H1 (cell line): ENCODE measurements around the gene PRSS53. TPM values are rescaled to one million over a fixed set of nuclear protein-coding genes. Genes with fewer than 3 reads are reported as not detected.

ENCODE experiments used
- CTCF ChIA-PET: fragments of 300-600 bp; sonication (Branson Sonifier 250); formaldehyde crosslinking; loops from one replicate; lab custom pipeline; 2021; ENCODE audit not compliant: partially characterized antibody; lab: Charles Lee
- POLR2A ChIA-PET: fragments of 300-600 bp; sonication (Branson Sonifier 250); formaldehyde crosslinking; loops from one replicate; lab custom pipeline; 2021; ENCODE audit warnings: inconsistent platforms; ENCODE audit not compliant: partially characterized antibody; lab: Charles Lee
- DNase-seq, 2 experiments: peaks; one replicate each; pipeline versions ENCODE4 v3.0.0 to v3.0.0-alpha.2; 2010 to 2022; ENCODE audit warnings: low spot score in 2 of 2, low read depth in 1 of 2, mixed read lengths in 1 of 2
- FAIRE-seq: peaks from 2 replicates; lab custom pipeline; 2011; peaks lifted over from hg19 to GRCh38; lab: Jason Lieb, UNC
- H2AFZ ChIP-seq: 2 replicates; pipeline ENCODE4 v1.8.1; 2012; ENCODE audit warnings: low read length, inconsistent platforms
- H2AK5ac ChIP-seq: 2 replicates; pipeline ENCODE4 v1.6.1; 2013; ENCODE audit warnings: low read depth, low read length
- H2BK120ac ChIP-seq: replicated peaks from 2 replicates; pipeline ENCODE3; 2013; ENCODE audit warnings: low read depth, low read length, inconsistent platforms
- H2BK12ac ChIP-seq: 2 replicates; pipeline ENCODE4 v1.6.1; 2013; ENCODE audit warnings: low read depth, low read length
- H2BK15ac ChIP-seq: 2 replicates; pipeline ENCODE4 v1.6.1; 2013; ENCODE audit warnings: low read length
- H2BK20ac ChIP-seq: 2 replicates; pipeline ENCODE4 v1.6.1; 2013; ENCODE audit warnings: low read length
- H2BK5ac ChIP-seq: 2 replicates; pipeline ENCODE4 v1.6.1; 2013; ENCODE audit warnings: low read depth, low read length
- H3K14ac ChIP-seq: 2 replicates; pipeline ENCODE4 v1.6.1; 2013; ENCODE audit warnings: inconsistent platforms; ENCODE audit not compliant: insufficient read length
- H3K18ac ChIP-seq: 2 replicates; pipeline ENCODE4 v1.6.1; 2013; ENCODE audit warnings: low read length; ENCODE audit errors: extremely low read depth
- H3K23ac ChIP-seq: 2 replicates; pipeline ENCODE4 v1.6.1; 2013; ENCODE audit warnings: inconsistent platforms; ENCODE audit not compliant: insufficient read length
- H3K23me2 ChIP-seq: 2 replicates; pipeline ENCODE4 v1.6.1; 2013; ENCODE audit warnings: low read depth, low read length
- H3K27ac ChIP-seq: 2 replicates; pipeline ENCODE4 v1.6.1; 2011; ENCODE audit warnings: low read depth, low read length, inconsistent platforms
- H3K27me3 ChIP-seq, 4 experiments: replicated peaks in 1 of 4; 1 replicate in 1 of 4; 2 replicates in 3 of 4; pipeline versions ENCODE4 v1.6.1 to v1.8.1; 2011 to 2013; ENCODE audit warnings: low read length in 3 of 4, mild to moderate bottlenecking in 3 of 4, inconsistent platforms in 2 of 4, mixed read lengths in 2 of 4, moderate library complexity in 1 of 4; ENCODE audit not compliant: control insufficient read depth in 3 of 4, insufficient read depth in 3 of 4; ENCODE audit errors: extremely low read depth in 1 of 4
- H3K36me3 ChIP-seq, 4 experiments: 2 replicates each; pipeline versions ENCODE4 v1.6.1 to v1.8.1; 2011 to 2013; ENCODE audit warnings: mild to moderate bottlenecking in 4 of 4, low read length in 3 of 4, moderate library complexity in 2 of 4, control low read depth in 1 of 4, inconsistent platforms in 1 of 4; ENCODE audit not compliant: insufficient read depth in 4 of 4, control insufficient read depth in 2 of 4
- H3K4ac ChIP-seq: replicated peaks from 2 replicates; pipeline ENCODE3; 2013; ENCODE audit warnings: low read length, low read depth, mixed read lengths, inconsistent platforms; ENCODE audit not compliant: insufficient read length
- H3K4me1 ChIP-seq, 4 experiments: replicated peaks in 1 of 4; 1 replicate in 1 of 4; 2 replicates in 3 of 4; pipeline versions ENCODE4 v1.6.1 to v1.8.1; 2011 to 2013; ENCODE audit warnings: low read length in 3 of 4, inconsistent platforms in 2 of 4, mixed read lengths in 1 of 4; ENCODE audit not compliant: insufficient read depth in 4 of 4, control insufficient read depth in 3 of 4
- H3K4me2 ChIP-seq, 2 experiments: 2 replicates each; pipeline versions ENCODE4 v1.6.1 to v1.8.1; 2011 to 2013; ENCODE audit warnings: low read depth in 2 of 2, low read length in 2 of 2, control low read depth in 1 of 2, inconsistent platforms in 1 of 2, mild to moderate bottlenecking in 1 of 2; ENCODE audit not compliant: insufficient read depth in 1 of 2
- H3K4me3 ChIP-seq, 4 experiments: fragments of 200-600, 300-600 bp in 1 of 4; sonication (generic), shearing (Covaris generic), sonication (Bioruptor Twin) in 1 of 4; 2 replicates each; pipeline versions ENCODE4 v1.5.1 to v1.8.1; 2011 to 2016; ENCODE audit warnings: low read length in 4 of 4, low read depth in 3 of 4, control low read depth in 2 of 4, inconsistent platforms in 2 of 4, mild to moderate bottlenecking in 2 of 4, mixed read lengths in 1 of 4, moderate library complexity in 1 of 4; ENCODE audit not compliant: insufficient read depth in 2 of 4; ENCODE audit errors: extremely low read depth in 1 of 4
- H3K56ac ChIP-seq: replicated peaks from 2 replicates; pipeline ENCODE3; 2013; ENCODE audit warnings: low read depth, mild to moderate bottlenecking, mixed read lengths, low read length, inconsistent platforms; ENCODE audit not compliant: insufficient read length
- H3K79me1 ChIP-seq: 2 replicates; pipeline ENCODE4 v1.6.1; 2013; ENCODE audit warnings: low read depth, low read length, control low read depth
- H3K79me2 ChIP-seq, 2 experiments: 2 replicates each; pipeline versions ENCODE4 v1.6.1 to v1.8.1; 2012 to 2013; ENCODE audit warnings: low read length in 2 of 2, mild to moderate bottlenecking in 2 of 2, inconsistent platforms in 1 of 2; ENCODE audit not compliant: insufficient read depth in 2 of 2, control insufficient read depth in 1 of 2
- H3K9ac ChIP-seq, 4 experiments: replicated peaks in 1 of 4; 1 replicate in 1 of 4; 2 replicates in 3 of 4; pipeline versions ENCODE4 v1.6.1 to v1.8.1; 2011 to 2013; ENCODE audit warnings: low read depth in 3 of 4, low read length in 3 of 4, control low read depth in 2 of 4, mild to moderate bottlenecking in 2 of 4, moderate library complexity in 2 of 4, inconsistent platforms in 1 of 4; ENCODE audit errors: extremely low read depth in 1 of 4
- H3K9me3 ChIP-seq, 2 experiments: 2 replicates each; pipeline versions ENCODE4 v1.6.1 to v1.8.1; 2012 to 2013; ENCODE audit warnings: mild to moderate bottlenecking in 2 of 2, moderate library complexity in 2 of 2, control low read depth in 1 of 2, inconsistent platforms in 1 of 2, low read depth in 1 of 2, low read length in 1 of 2, mixed read lengths in 1 of 2; ENCODE audit not compliant: insufficient read depth in 2 of 2
- H4K20me1 ChIP-seq, 2 experiments: replicated peaks in 1 of 2; 2 replicates each; pipeline versions ENCODE3 to v1.8.1; 2011 to 2013; ENCODE audit warnings: inconsistent platforms in 2 of 2, low read length in 2 of 2, mild to moderate bottlenecking in 1 of 2; ENCODE audit not compliant: insufficient read depth in 2 of 2, control insufficient read depth in 1 of 2
- H4K5ac ChIP-seq: 2 replicates; pipeline ENCODE4 v1.6.1; 2013; ENCODE audit warnings: low read length, low read depth, mixed read lengths, inconsistent platforms; ENCODE audit not compliant: insufficient read length
- H4K8ac ChIP-seq: 2 replicates; pipeline ENCODE4 v1.8.0; 2013; ENCODE audit warnings: mild to moderate bottlenecking, moderate library complexity, low read length, inconsistent platforms; ENCODE audit not compliant: insufficient read depth; ENCODE audit errors: extremely low read depth
- H4K91ac ChIP-seq: replicated peaks from 2 replicates; pipeline ENCODE3; 2013; ENCODE audit warnings: low read length, mixed read lengths, inconsistent platforms; ENCODE audit not compliant: insufficient read length
- BACH1 ChIP-seq: IDR thresholded peaks from 2 replicates; pipeline ENCODE4 v1.6.1; 2012; ENCODE audit warnings: low read length, improper control_type of control experiment
- EZH2 ChIP-seq: fragments of 200-600 bp; sonication (generic); IDR thresholded peaks from 2 replicates; pipeline ENCODE4 v1.7.1; 2012; ENCODE audit warnings: low read depth, mild to moderate bottlenecking, moderate library complexity, low read length, inconsistent platforms; ENCODE audit not compliant: severe bottlenecking
- SAP30 ChIP-seq: fragments of 300-600 bp; sonication (generic); IDR thresholded peaks from 2 replicates; pipeline ENCODE4 v1.7.1; 2012; ENCODE audit warnings: low read length, moderate library complexity, mild to moderate bottlenecking, inconsistent platforms; ENCODE audit not compliant: insufficient read depth, insufficient replicate concordance
- SP4 ChIP-seq: IDR thresholded peaks from 2 replicates; pipeline ENCODE4 v1.6.1; 2012; ENCODE audit warnings: low read length, inconsistent platforms
- TEAD4 ChIP-seq: IDR thresholded peaks from 2 replicates; pipeline ENCODE4 v1.6.1; 2012; ENCODE audit warnings: low read depth, low read length, inconsistent platforms, mixed read lengths
- ZNF274 ChIP-seq: IDR thresholded peaks from 2 replicates; pipeline ENCODE4 v1.7.0; 2012; ENCODE audit warnings: low read length, borderline replicate concordance; ENCODE audit errors: extremely low read depth
- WGBS, 2 experiments: shearing (Covaris generic) in 1 of 2; methylation state at CpG; one replicate each; pipeline versions ENCODE4 v1.1.6 to v1.1.7; 2013 to 2015; ENCODE audit warnings: low lambda C conversion rate in 2 of 2, mixed read lengths in 2 of 2, inconsistent platforms in 1 of 2, low coverage in 1 of 2, missing lambda C conversion rate in 1 of 2; ENCODE audit not compliant: insufficient replicate concordance in 2 of 2, insufficient coverage in 1 of 2, insufficient read length in 1 of 2; ENCODE audit errors: extremely low coverage in 1 of 2, missing lambda C conversion rate in 1 of 2; 5-methylcytosine and 5-hydroxymethylcytosine counted together
- polyA plus RNA-seq, 7 experiments: library from polyadenylated mRNA; depleted of rRNA in 3 of 7; stranded (reverse) in 5 of 7; unstranded in 2 of 7; fragments of >200 nt in 5 of 7; fragments of 200-250 nt in 2 of 7; gene quantifications; 1 replicate in 5 of 7; 2 replicates in 1 of 7; 4 replicates in 1 of 7; pipeline versions ENCODE4 v1.2.1 to v1.2.3, GENCODE V29; 2011 to 2013; ENCODE audit warnings: missing spikeins in 2 of 7, mixed read lengths in 2 of 7
- total RNA-seq: library from RNA; stranded (reverse); fragmentation: NEBNext Ultra II Directional; extraction: Animal tissue kit (Norgen Biotek cat#: 25700); gene quantifications from 2 replicates; pipeline ENCODE4 v1.2.1, GENCODE V29; 2021

PRSS53 gene
- total and polyA plus RNA-seq, 2 of the 8 experiments (the other 6 are each of a cell fraction or from before 2014, with no cell fraction given): 1.7 to 2.6 TPM

DNA sequence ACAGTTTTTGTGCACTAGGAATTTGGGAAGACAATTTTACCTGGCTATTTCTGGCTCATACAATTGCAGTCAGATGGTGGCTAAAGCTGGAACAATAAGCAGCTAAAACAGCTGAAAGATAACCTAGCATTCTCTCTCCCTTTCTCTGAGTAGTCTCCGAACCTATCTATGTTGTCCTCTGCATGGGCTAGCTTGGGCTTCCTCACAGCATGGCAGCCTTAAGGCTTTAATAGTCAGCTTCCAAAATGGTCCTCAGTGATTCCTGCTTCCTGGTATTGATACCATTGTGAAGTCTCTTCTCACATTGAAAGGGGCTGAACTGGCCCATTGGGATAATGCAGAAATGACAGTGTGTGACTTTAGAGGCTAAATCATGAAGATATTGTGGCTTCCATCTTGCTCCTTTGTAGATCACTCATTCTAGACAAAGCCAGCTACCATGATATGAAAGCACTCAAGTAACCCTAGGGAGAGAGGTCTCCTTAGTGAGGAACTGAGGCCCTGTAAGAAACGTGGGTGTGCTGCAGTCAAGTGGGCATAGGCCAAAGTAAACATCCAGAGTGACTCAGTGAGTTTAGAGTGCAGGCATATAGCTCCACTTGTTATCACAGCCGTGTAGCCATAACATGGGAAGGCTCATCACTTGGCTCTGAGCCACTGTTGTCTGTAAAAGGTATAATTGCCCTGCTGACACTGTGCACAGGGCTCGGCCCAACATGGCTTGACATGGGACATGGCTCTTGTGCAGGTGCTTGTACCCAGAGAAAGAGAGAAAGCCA is 11.3 kb upstream of the PRSS53 start:
- POLR2A ChIA-PET: interaction anchor here (0.7 to 3.0 kb wide), 8 partner anchors 10 to 80 kb away, joined by 3 to 16 read pairs (median 6); partner anchors contain the start of genes FUS, KAT8, ZNF646 and ZNF668

More for the DNA sequence above, 11.3 kb upstream of the PRSS53 start:
- Histone ChIP-seq H3K23ac (no peak overlapping the region), H2BK15ac (no peak overlapping the region)
- no peak for TF ChIP-seq ZNF274
- no peak for TF ChIP-seq TEAD4
- TF ChIP-seq EZH2: no peak
- TF ChIP-seq BACH1: no peak
- TF ChIP-seq SAP30: no peak
- TF ChIP-seq SP4: no peak
- TF ChIP-seq, all 59 proteins: peak for 0
- DNase-seq: no peak
- H4K5ac ChIP-seq: no peak overlapping the region
- H2BK120ac ChIP-seq: no peak overlapping the region
- H3K18ac ChIP-seq: no peak overlapping the region
- no peak for FAIRE-seq
- H3K56ac ChIP-seq: no peak overlapping the region
- no peak overlapping the region for H2BK5ac ChIP-seq
- 63% methylated on average over 4 of the region's 4 CpGs; no CpG with 5 or more reads in 1 of the 2 experiments for WGBS, 2 experiments
- H3K27me3 ChIP-seq: 0 out of 7 replicates have a peak, but pooled peaks cover 0 to 2% (median 0%) of the 10 kb centered on the region in 4 experiments
- H3K27ac ChIP-seq: no peak overlapping the region
- H2BK12ac ChIP-seq: no peak overlapping the region
- no peak overlapping the region for H2AFZ ChIP-seq
- no peaks in the 10 kb centered on the region for H3K4me1 ChIP-seq
- no peak overlapping the region for H4K91ac ChIP-seq
- no peaks in the 10 kb centered on the region for H3K9me3 ChIP-seq
- H4K8ac ChIP-seq: no peak overlapping the region
- no peak overlapping the region for H3K4me2 ChIP-seq
- H3K14ac ChIP-seq: no peak overlapping the region
- CTCF ChIA-PET: interaction anchor here (0.6 to 1.9 kb wide), 10 partner anchors 11 to 345 kb away, joined by 3 to 7 read pairs (median 3); partner anchors contain the start of gene KAT8
- H3K79me1 ChIP-seq: no peaks in the 10 kb centered on the region
- H3K79me2 ChIP-seq: no peaks in the 10 kb centered on the region
- no peak overlapping the region for H2BK20ac ChIP-seq
- no peak overlapping the region for H3K9ac ChIP-seq
- H3K4ac ChIP-seq: no peak overlapping the region
- H3K36me3 ChIP-seq: no peaks in the 10 kb centered on the region
- H4K20me1 ChIP-seq: no peaks in the 10 kb centered on the region
- H3K4me3 ChIP-seq: no peak overlapping the region
- 0 out of 2 replicates have a peak overlapping the region, but pooled peaks have one; percentile 67 for H2AK5ac ChIP-seq
- H3K23me2 ChIP-seq: no peaks in the 10 kb centered on the region
